Mammary epithelial cell (primary cell): ENCODE data around the gene PRRT1B.

Experiments used
- CTCF ChIP-seq, 2 donors: IDR thresholded peaks in 1 of 2; conservative IDR thresholded peaks in 1 of 2; 2 replicates each; pipeline ENCODE4 v1.5.1; 2011 to 2012; ENCODE audit warnings: inconsistent platforms in 2 of 2, low read length in 2 of 2, mild to moderate bottlenecking in 2 of 2, control low read depth in 1 of 2, low read depth in 1 of 2; ENCODE audit not compliant: insufficient read depth in 1 of 2; ENCODE audit errors: extremely low read depth in 1 of 2
- EZH2 ChIP-seq: IDR thresholded peaks from 2 replicates; pipeline ENCODE4 v1.6.1; 2012; ENCODE audit warnings: low read length, inconsistent platforms, borderline replicate concordance

DNA sequence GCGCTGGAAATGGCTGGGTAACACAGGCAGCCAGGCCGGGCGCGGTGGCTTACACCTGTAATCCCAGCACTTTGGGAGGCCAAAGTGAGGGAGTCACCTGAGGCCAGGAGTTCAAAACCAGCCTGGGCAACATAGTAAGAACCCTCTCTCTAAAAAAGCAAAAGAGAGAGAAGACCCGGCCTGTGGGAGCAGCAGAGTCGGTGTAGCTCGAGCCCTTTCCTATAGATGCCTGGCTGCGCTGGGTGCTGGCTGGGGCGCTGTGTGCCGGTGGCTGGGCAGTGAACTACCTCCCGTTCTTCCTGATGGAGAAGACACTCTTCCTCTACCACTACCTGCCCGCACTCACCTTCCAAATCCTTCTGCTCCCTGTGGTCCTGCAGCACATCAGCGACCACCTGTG, 23.5 kb upstream of the PRRT1B start:
- TF ChIP-seq CTCF (conservative IDR thresholded peaks at IDR 0.05 in 1 of 2, IDR thresholded peaks at IDR 0.05 in 1 of 2; ENCODE audit: extremely low read depth in 1 of 2, insufficient read depth in 1 of 2, low read depth in 1 of 2, low read length in 2 of 2) (no peak), EZH2 (no peak)
